CD14-positive monocyte (primary cell): Measurements from ENCODE around the gene RNF149. TPM values are rescaled to one million over a fixed set of nuclear protein-coding genes. Genes with fewer than 3 reads are reported as not detected.

Source experiments
- DNase-seq, 3 donors: peaks; one replicate each; pipeline ENCODE4 v3.0.0-alpha.2; 2011 to 2022
- H2AFZ ChIP-seq: 2 replicates; pipeline ENCODE4 v1.6.0; 2012; ENCODE audit warnings: mild to moderate bottlenecking, low read depth, low read length, inconsistent platforms; ENCODE audit not compliant: insufficient read depth, poor library complexity, severe bottlenecking
- H3K27ac ChIP-seq, 2 donors: 1 replicate in 1 of 2; 2 replicates in 1 of 2; pipeline ENCODE4 v1.5.1; 2012 to 2013; ENCODE audit warnings: low read length in 2 of 2, control low read depth in 1 of 2, inconsistent platforms in 1 of 2, low read depth in 1 of 2, mild to moderate bottlenecking in 1 of 2
- H3K27me3 ChIP-seq, 2 donors: one replicate each; pipeline versions ENCODE4 v1.6.0 to v1.6.1; 2011 to 2013; ENCODE audit warnings: low read length in 2 of 2; ENCODE audit not compliant: control insufficient read depth in 2 of 2, insufficient read depth in 2 of 2
- H3K36me3 ChIP-seq, 2 donors: replicated peaks in 1 of 2; 1 replicate in 1 of 2; 2 replicates in 1 of 2; pipeline versions ENCODE4 v1.5.1 to v1.6.1; 2012 to 2013; ENCODE audit warnings: low read length in 2 of 2, control low read depth in 1 of 2, inconsistent platforms in 1 of 2, mild to moderate bottlenecking in 1 of 2; ENCODE audit not compliant: insufficient read depth in 2 of 2, control insufficient read depth in 1 of 2
- H3K4me1 ChIP-seq, 2 donors: 1 replicate in 1 of 2; 2 replicates in 1 of 2; pipeline versions ENCODE4 v1.5.1 to v1.6.1; 2012 to 2013; ENCODE audit warnings: low read length in 2 of 2, control low read depth in 1 of 2, inconsistent platforms in 1 of 2, mild to moderate bottlenecking in 1 of 2, moderate library complexity in 1 of 2; ENCODE audit not compliant: insufficient read depth in 2 of 2, control insufficient read depth in 1 of 2
- H3K4me2 ChIP-seq: replicated peaks from 2 replicates; pipeline ENCODE3; 2012; ENCODE audit warnings: low read length, moderate library complexity, mild to moderate bottlenecking; ENCODE audit not compliant: poor library complexity, severe bottlenecking; ENCODE audit errors: extremely low read depth
- H3K4me3 ChIP-seq, 3 experiments: fragments of 200-600 bp in 1 of 3; sonication (generic) in 1 of 3; replicated peaks in 1 of 3; 1 replicate in 2 of 3; 2 replicates in 1 of 3; pipeline ENCODE4 v1.5.1; 2011 to 2013; ENCODE audit warnings: low read length in 3 of 3, mild to moderate bottlenecking in 3 of 3, control low read depth in 2 of 3, low read depth in 2 of 3, inconsistent platforms in 1 of 3, moderate library complexity in 1 of 3
- H3K79me2 ChIP-seq: 2 replicates; pipeline ENCODE4 v1.6.0; 2012; ENCODE audit warnings: mild to moderate bottlenecking, control low read depth, inconsistent platforms, low read length, moderate library complexity; ENCODE audit not compliant: insufficient read depth
- H3K9ac ChIP-seq: 2 replicates; pipeline ENCODE4 v1.6.0; 2017; ENCODE audit warnings: low read length, mild to moderate bottlenecking; ENCODE audit not compliant: insufficient read depth, poor library complexity, severe bottlenecking
- H3K9me3 ChIP-seq, 2 donors: replicated peaks in 1 of 2; 1 replicate in 1 of 2; 2 replicates in 1 of 2; pipeline versions ENCODE4 v1.5.1 to v1.6.1; 2012 to 2013; ENCODE audit warnings: low read length in 2 of 2, control low read depth in 1 of 2; ENCODE audit not compliant: control insufficient read depth in 1 of 2, insufficient read depth in 1 of 2
- H4K20me1 ChIP-seq: 2 replicates; pipeline ENCODE4 v1.6.0; 2012; ENCODE audit warnings: mild to moderate bottlenecking, low read length, control low read depth, moderate library complexity; ENCODE audit not compliant: insufficient read depth
- H3K27ac Mint-ChIP-seq, 7 donors: one replicate each; pipeline ENCODE4 v1.8.0; 2020; ENCODE audit warnings: mild to moderate bottlenecking in 7 of 7, mixed read lengths in 7 of 7, moderate library complexity in 6 of 7, inconsistent platforms in 2 of 7
- H3K27me3 Mint-ChIP-seq, 3 donors: one replicate each; pipeline ENCODE4 v1.8.0; 2021 to 2022; ENCODE audit warnings: low read depth in 3 of 3, mild to moderate bottlenecking in 3 of 3, mixed read lengths in 3 of 3, moderate library complexity in 3 of 3, inconsistent platforms in 1 of 3
- H3K36me3 Mint-ChIP-seq, 2 donors: one replicate each; pipeline ENCODE4 v1.8.0; 2020; ENCODE audit warnings: mixed read lengths in 2 of 2, inconsistent platforms in 1 of 2, mild to moderate bottlenecking in 1 of 2
- H3K4me1 Mint-ChIP-seq: one replicate; pipeline ENCODE4 v1.8.0; 2020; ENCODE audit warnings: mild to moderate bottlenecking, mixed read lengths
- H3K4me3 Mint-ChIP-seq, 2 donors: one replicate each; pipeline ENCODE4 v1.8.0; 2020; ENCODE audit warnings: mild to moderate bottlenecking in 2 of 2, mixed read lengths in 2 of 2, moderate library complexity in 1 of 2
- H3K9me3 Mint-ChIP-seq, 7 donors: one replicate each; pipeline ENCODE4 v1.8.0; 2020 to 2022; ENCODE audit warnings: mixed read lengths in 7 of 7, mild to moderate bottlenecking in 6 of 7, moderate library complexity in 6 of 7, inconsistent platforms in 2 of 7
- WGBS: methylation state at CpG from one replicate; pipeline ENCODE4 v1.1.5; 2013; ENCODE audit warnings: missing lambda C conversion rate; ENCODE audit not compliant: insufficient coverage; 5-methylcytosine and 5-hydroxymethylcytosine counted together
- intact Hi-C, 2 donors: fragments of 100-400 bp; cut with micrococcal nuclease; formaldehyde crosslinking; loops; one replicate each; pipeline versions ENCODE4 v1.15.0 to v1.15.1; 2023
- polyA plus RNA-seq, 3 donors: library from polyadenylated mRNA; depleted of rRNA in 1 of 3; unstranded in 2 of 3; stranded (reverse) in 1 of 3; fragments of 300-500 nt in 2 of 3; fragments of >200 nt in 1 of 3; fragmentation: Illumina TruSeq in 2 of 3; gene quantifications; 1 replicate in 2 of 3; 2 replicates in 1 of 3; pipeline ENCODE4 v1.2.3, GENCODE V29; 2012 to 2021
- TF ChIP-seq, protein P1 (sequence below): fragments of 200-600 bp; IDR thresholded peaks from one replicate; pipeline ENCODE4 v1.8.0; 2022; ENCODE audit warnings: antibody characterized with exemption, mild to moderate bottlenecking

The RNF149 gene
- polyA plus RNA-seq, 3 donors: 112 to 148 (median 141) TPM

DNA sequence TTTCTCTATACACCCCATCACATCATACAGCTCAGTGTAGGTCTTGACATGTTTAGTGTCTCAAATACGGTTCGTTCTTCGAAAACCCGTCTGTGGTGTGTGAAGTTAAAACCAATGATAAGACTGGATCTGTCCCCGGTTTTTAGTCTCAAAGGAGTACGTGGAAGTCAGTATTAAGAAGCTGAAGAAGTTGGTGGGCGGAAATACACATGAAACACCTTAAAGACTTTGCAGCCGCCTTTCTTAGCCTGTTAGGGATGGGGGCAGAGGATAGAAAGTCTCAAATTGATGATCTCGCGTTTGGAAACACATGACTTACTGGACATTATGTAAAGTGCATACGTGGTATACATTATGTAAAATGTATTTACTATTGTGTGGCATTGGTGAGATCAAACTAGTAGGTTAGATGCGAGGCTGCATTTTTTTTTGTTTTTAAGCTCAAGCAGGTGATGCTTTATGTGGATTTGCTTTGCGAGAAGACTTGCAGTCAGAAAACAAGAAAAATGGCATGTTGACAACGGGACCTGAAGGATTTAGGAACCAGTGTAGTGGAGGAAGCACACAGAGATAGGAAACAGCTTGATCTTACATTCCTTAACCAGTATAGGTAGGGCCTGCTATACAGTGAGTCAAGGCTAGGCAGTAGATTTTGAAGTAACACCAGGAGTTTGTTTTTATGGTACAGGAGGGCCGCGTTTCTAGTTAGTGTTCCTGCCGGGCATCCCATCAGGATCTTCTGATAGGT lies 54.6 kb downstream of the RNF149 start:
- H3K4me3 Mint-ChIP-seq: peak overlapping the region; percentile 96
- intact Hi-C loops: loop anchor here (2.0 to 10.0 kb wide), 3 partner anchors 53 to 251 kb away; partner anchors contain the start of genes RNF149 (in 2 of the 2), RPL31 (in 1 of the 2) and TBC1D8 (in 1 of the 2)
- H3K4me2 ChIP-seq: peak overlapping the region; percentile 83
- H3K27ac ChIP-seq: peak overlapping the region in 1 of 2 donors; percentile 95
- H3K79me2 ChIP-seq: peaks cover 54% of the 10 kb centered on the region
- no peaks in the 10 kb centered on the region for H3K27me3 ChIP-seq
- peak overlapping the region; percentile 19 to 94 (median 81) for H3K27ac Mint-ChIP-seq
- H2AFZ ChIP-seq: peak overlapping the region; percentile 91
- peak overlapping the region; percentile 50 to 88 (median 77) for H3K4me3 ChIP-seq
- no peak for DNase-seq
- H3K4me1 ChIP-seq: peaks cover 28 to 42% of the 10 kb centered on the region in 2 donors
- H3K27me3 Mint-ChIP-seq: no peaks in the 10 kb centered on the region
- H3K9me3 ChIP-seq: no peaks in the 10 kb centered on the region
- H3K36me3 Mint-ChIP-seq: peaks cover 11 to 20% of the 10 kb centered on the region in 2 donors
- TF ChIP-seq, protein P1, sequence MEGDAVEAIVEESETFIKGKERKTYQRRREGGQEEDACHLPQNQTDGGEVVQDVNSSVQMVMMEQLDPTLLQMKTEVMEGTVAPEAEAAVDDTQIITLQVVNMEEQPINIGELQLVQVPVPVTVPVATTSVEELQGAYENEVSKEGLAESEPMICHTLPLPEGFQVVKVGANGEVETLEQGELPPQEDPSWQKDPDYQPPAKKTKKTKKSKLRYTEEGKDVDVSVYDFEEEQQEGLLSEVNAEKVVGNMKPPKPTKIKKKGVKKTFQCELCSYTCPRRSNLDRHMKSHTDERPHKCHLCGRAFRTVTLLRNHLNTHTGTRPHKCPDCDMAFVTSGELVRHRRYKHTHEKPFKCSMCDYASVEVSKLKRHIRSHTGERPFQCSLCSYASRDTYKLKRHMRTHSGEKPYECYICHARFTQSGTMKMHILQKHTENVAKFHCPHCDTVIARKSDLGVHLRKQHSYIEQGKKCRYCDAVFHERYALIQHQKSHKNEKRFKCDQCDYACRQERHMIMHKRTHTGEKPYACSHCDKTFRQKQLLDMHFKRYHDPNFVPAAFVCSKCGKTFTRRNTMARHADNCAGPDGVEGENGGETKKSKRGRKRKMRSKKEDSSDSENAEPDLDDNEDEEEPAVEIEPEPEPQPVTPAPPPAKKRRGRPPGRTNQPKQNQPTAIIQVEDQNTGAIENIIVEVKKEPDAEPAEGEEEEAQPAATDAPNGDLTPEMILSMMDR: no peak
- H3K4me1 Mint-ChIP-seq: peaks cover 43% of the 10 kb centered on the region
- H3K36me3 ChIP-seq: peaks cover 7 to 12% of the 10 kb centered on the region in 2 donors
- 48% methylated on average over 9 of the region's 17 CpGs for WGBS
- peaks cover 0 to under 1% (median 0%) of the 10 kb centered on the region in 7 donors for H3K9me3 Mint-ChIP-seq
- H4K20me1 ChIP-seq: peaks cover 54% of the 10 kb centered on the region
- peak overlapping the region; percentile 99 for H3K9ac ChIP-seq

DNA sequence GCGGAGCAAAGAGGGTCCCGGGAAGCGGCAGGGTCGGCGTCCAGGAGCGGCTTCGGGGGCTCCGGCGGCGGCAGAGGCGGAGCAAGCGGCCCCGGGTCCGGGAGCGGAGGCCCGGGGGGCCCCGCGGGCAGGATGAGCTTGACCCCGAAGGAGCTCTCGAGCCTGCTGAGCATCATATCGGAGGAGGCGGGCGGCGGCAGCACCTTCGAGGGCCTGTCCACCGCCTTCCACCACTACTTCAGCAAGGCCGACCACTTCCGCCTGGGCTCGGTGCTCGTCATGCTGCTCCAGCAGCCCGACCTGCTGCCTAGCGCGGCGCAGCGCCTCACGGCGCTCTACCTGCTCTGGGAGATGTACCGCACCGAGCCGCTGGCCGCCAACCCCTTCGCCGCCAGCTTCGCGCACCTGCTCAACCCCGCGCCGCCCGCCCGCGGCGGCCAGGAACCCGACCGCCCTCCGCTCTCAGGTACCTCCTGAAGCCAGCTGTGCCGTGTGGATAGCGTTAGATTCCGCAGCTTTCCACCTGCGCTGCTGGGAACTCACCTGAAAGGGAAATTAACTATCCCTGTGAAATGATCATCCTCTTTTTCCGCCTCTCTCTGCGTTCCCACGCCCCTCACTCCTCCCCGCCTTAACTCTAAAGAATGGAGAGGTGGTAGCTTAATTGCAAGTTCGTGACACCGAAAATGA lies 55.3 kb downstream of the RNF149 start:
- intact Hi-C loops: loop anchor here (2.0 to 10.0 kb wide), 3 partner anchors 54 to 250 kb away; partner anchors contain the start of genes RNF149 (in 2 of the 2), RPL31 (in 1 of the 2) and TBC1D8 (in 1 of the 2)
- under 1% methylated on average over 57 of the region's 65 CpGs for WGBS
- Mint-ChIP-seq H3K27ac (peak overlapping the region; percentile 74 to 94 (median 92)), H3K9me3 (peaks cover 0 to 3% (median 2%) of the 10 kb centered on the region in 7 donors), H3K4me1 (peaks cover 44% of the 10 kb centered on the region), H3K36me3 (peaks cover 7 to 14% of the 10 kb centered on the region in 2 donors), H3K4me3 (peak overlapping the region; percentile 96), H3K27me3 (no peaks in the 10 kb centered on the region)
- peak; percentile 69 to 78 (median 69) for DNase-seq
- Histone ChIP-seq H4K20me1 (peaks cover 49% of the 10 kb centered on the region), H3K27me3 (no peaks in the 10 kb centered on the region), H3K4me2 (peak overlapping the region; percentile 83), H3K9me3 (no peaks in the 10 kb centered on the region), H3K4me3 (peak overlapping the region; percentile 50 to 88 (median 77)), H3K4me1 (peaks cover 28 to 42% of the 10 kb centered on the region in 2 donors), H2AFZ (peak overlapping the region; percentile 91), H3K36me3 (peaks cover 4 to 7% of the 10 kb centered on the region in 2 donors), H3K27ac (peak overlapping the region; percentile 71 to 95), H3K79me2 (peaks cover 50% of the 10 kb centered on the region), H3K9ac (peak overlapping the region; percentile 99)
- TF ChIP-seq, protein P1: no peak
